ENCODE data around the gene PCP4. TPM values are rescaled to one million over a fixed set of nuclear protein-coding genes. Genes with fewer than 3 reads are reported as not detected.

Gene PCP4
- total and polyA plus RNA-seq, 4 donors = 0.20 TPM; not detected in 3

DNA sequence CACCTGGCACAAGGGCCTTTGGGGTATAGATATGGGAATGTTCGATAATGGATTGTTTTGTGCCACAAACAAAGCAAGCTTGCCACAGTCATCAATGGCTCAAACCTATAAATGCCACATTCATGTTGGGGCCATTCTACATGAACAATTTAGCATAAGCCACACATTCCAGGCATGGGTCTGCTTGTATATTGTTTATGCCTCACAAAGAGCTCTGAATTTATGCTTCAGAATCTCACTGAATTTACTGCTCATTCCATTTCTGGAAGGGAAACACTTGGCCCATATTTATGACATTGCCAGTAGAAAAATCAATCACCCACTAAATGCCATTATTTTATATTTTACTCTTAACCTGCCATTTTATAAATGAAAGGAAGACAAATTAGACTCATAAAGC lies 6.4 kb downstream of the PCP4 start:
- WGBS = 85% methylated on average over 1 of the region's 1 CpG
- TF ChIP-seq EGR1 (IDR thresholded peaks at IDR 0.05; ENCODE audit: low read depth in 2 of 2) (no peak), HNF4G (IDR thresholded peaks at IDR 0.05) (no peak)
- Histone ChIP-seq H3K4me3 (ENCODE audit: low read depth in 1 of 3, low read length in 3 of 3) (no peak overlapping the region), H3K27me3 (ENCODE audit: control insufficient read depth in 4 of 4, insufficient read depth in 4 of 4, low read length in 3 of 4) (peaks cover 0 to 6% (median 0%) of the 10 kb centered on the region in 4 donors), H3K4me1 (ENCODE audit: control insufficient read depth in 4 of 4, insufficient read depth in 4 of 4, low read length in 3 of 4) (no peaks in the 10 kb centered on the region), H3K9ac (ENCODE audit: low read depth in 1 of 2, low read length in 2 of 2) (no peak overlapping the region), H3K36me3 (ENCODE audit: control insufficient read depth in 4 of 4, insufficient read depth in 3 of 4, low read depth in 1 of 4, low read length in 3 of 4) (no peaks in the 10 kb centered on the region), H3K27ac (ENCODE audit: low read depth in 1 of 2, low read length in 2 of 2) (no peak overlapping the region), H3K9me3 (ENCODE audit: control insufficient read depth in 4 of 4, low read length in 3 of 4) (no peaks in the 10 kb centered on the region)
- DNase-seq (ENCODE audit: low spot score) = no peak

DNA sequence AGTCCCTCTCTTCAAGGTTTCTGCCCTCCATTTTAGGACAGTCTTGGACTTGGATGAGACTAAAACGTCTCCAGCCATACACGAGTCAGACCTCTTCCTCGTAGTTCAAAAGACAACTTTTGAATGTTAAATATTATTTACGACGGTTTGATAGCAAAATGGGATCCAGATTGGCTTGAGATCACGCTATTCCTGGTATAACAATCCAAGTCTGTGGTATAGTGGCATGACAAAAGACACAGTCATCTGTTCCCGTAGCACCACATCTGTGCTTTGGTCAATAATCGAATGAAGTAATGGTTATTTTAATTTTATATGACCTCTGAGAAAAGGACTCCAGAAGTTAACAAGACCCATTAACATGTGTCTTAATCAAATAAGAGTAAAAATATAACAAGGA lies 7.0 kb downstream of the PCP4 start:
- Histone ChIP-seq H3K27ac (ENCODE audit: low read depth in 1 of 2, low read length in 2 of 2) (no peak overlapping the region), H3K4me1 (ENCODE audit: control insufficient read depth in 4 of 4, insufficient read depth in 4 of 4, low read length in 3 of 4) (no peaks in the 10 kb centered on the region), H3K9ac (ENCODE audit: low read depth in 1 of 2, low read length in 2 of 2) (no peak overlapping the region), H3K9me3 (ENCODE audit: control insufficient read depth in 4 of 4, low read length in 3 of 4) (no peaks in the 10 kb centered on the region), H3K27me3 (ENCODE audit: control insufficient read depth in 4 of 4, insufficient read depth in 4 of 4, low read length in 3 of 4) (peaks cover 0 to 6% (median 0%) of the 10 kb centered on the region in 4 donors), H3K36me3 (ENCODE audit: control insufficient read depth in 4 of 4, insufficient read depth in 3 of 4, low read depth in 1 of 4, low read length in 3 of 4) (no peaks in the 10 kb centered on the region), H3K4me3 (ENCODE audit: low read depth in 1 of 3, low read length in 3 of 3) (no peak overlapping the region)
- TF ChIP-seq TAF1 (conservative IDR thresholded peaks at IDR 0.05) (no peak), SP1 (IDR thresholded peaks at IDR 0.05) (no peak), RAD21 (IDR thresholded peaks at IDR 0.05) (no peak), YY1 (IDR thresholded peaks at IDR 0.05) (no peak), FOXA2 (IDR thresholded peaks at IDR 0.05) (no peak), JUND (IDR thresholded peaks at IDR 0.05) (no peak)
- TF ChIP-seq, protein P1, sequence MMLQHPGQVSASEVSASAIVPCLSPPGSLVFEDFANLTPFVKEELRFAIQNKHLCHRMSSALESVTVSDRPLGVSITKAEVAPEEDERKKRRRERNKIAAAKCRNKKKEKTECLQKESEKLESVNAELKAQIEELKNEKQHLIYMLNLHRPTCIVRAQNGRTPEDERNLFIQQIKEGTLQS (IDR thresholded peaks at IDR 0.05) = no peak
- no peak for DNase-seq (ENCODE audit: low spot score)
- 72% methylated on average over 8 of the region's 8 CpGs for WGBS

DNA sequence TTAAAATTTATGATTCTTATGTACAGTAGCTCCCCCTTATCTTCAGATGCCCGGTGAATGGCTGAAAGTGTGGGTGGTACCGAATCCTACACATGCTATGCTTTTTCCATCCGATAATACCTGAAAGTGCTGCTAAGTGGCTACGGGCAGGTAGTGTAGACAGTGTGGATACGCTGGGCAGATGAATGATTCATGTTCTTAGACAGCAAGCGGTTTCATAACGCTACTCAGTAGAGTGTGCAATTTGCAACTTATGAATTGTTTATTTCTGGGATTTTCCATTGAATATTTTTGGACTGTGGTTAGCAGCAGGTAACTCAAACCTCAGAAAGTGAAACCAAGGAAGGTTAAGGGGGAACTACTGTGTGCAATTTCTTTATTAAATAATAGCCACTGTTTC lies 7.5 kb downstream of the PCP4 start:
- Histone ChIP-seq H3K27me3 (ENCODE audit: control insufficient read depth in 4 of 4, insufficient read depth in 4 of 4, low read length in 3 of 4) (peaks cover 0 to 6% (median 0%) of the 10 kb centered on the region in 4 donors), H3K9me3 (ENCODE audit: control insufficient read depth in 4 of 4, low read length in 3 of 4) (no peaks in the 10 kb centered on the region), H3K4me1 (ENCODE audit: control insufficient read depth in 4 of 4, insufficient read depth in 4 of 4, low read length in 3 of 4) (no peaks in the 10 kb centered on the region), H3K4me3 (ENCODE audit: low read depth in 1 of 3, low read length in 3 of 3) (no peak overlapping the region), H3K27ac (ENCODE audit: low read depth in 1 of 2, low read length in 2 of 2) (no peak overlapping the region), H3K36me3 (ENCODE audit: control insufficient read depth in 4 of 4, insufficient read depth in 3 of 4, low read depth in 1 of 4, low read length in 3 of 4) (no peaks in the 10 kb centered on the region), H3K9ac (ENCODE audit: low read depth in 1 of 2, low read length in 2 of 2) (no peak overlapping the region)
- DNase-seq (ENCODE audit: low spot score) = no peak
- TF ChIP-seq TAF1 (conservative IDR thresholded peaks at IDR 0.05) = no peak
- no peak for TF ChIP-seq FOXA1 (IDR thresholded peaks at IDR 0.05)
- TF ChIP-seq RXRA (IDR thresholded peaks at IDR 0.05) = no peak
- WGBS = 80% methylated on average over 7 of the region's 7 CpGs

DNA sequence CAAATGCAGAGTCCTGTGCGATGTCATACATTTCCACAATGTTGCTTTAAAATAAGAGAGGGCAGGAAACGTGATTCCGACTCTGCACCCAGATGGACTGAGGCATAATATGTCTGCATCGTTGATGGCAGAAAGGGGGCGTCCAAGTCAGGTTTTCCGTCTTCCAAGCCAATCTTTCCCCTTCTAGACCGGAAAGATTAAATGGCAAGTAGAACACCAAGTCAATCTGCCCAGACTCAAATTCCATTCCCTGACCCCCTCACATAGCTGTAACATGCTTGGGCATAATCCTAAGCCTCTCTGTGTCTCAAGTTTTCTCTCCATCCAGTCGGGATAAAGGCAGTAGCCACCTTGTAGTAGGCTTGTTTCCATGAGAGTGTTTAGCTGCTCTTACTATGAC lies 14.4 kb downstream of the PCP4 start:
- Histone ChIP-seq H3K9ac (ENCODE audit: low read depth in 1 of 2, low read length in 2 of 2) (no peak overlapping the region), H3K4me1 (ENCODE audit: control insufficient read depth in 4 of 4, insufficient read depth in 4 of 4, low read length in 3 of 4) (no peaks in the 10 kb centered on the region), H3K27me3 (ENCODE audit: control insufficient read depth in 4 of 4, insufficient read depth in 4 of 4, low read length in 3 of 4) (peaks cover 0 to 10% (median 0%) of the 10 kb centered on the region in 4 donors), H3K27ac (ENCODE audit: low read depth in 1 of 2, low read length in 2 of 2) (no peak overlapping the region), H3K36me3 (ENCODE audit: control insufficient read depth in 4 of 4, insufficient read depth in 3 of 4, low read depth in 1 of 4, low read length in 3 of 4) (no peaks in the 10 kb centered on the region), H3K9me3 (ENCODE audit: control insufficient read depth in 4 of 4, low read length in 3 of 4) (no peaks in the 10 kb centered on the region), H3K4me3 (ENCODE audit: low read depth in 1 of 3, low read length in 3 of 3) (no peak overlapping the region)
- DNase-seq (ENCODE audit: low spot score) = no peak
- TF ChIP-seq RAD21 (IDR thresholded peaks at IDR 0.05) (no peak), JUND (IDR thresholded peaks at IDR 0.05) (no peak), YY1 (IDR thresholded peaks at IDR 0.05) (no peak), HNF4G (IDR thresholded peaks at IDR 0.05) (no peak), SP1 (IDR thresholded peaks at IDR 0.05) (no peak), FOXA1 (IDR thresholded peaks at IDR 0.05) (no peak), NR2F2 (IDR thresholded peaks at IDR 0.05) (no peak), TAF1 (conservative IDR thresholded peaks at IDR 0.05) (no peak), GABPA (IDR thresholded peaks at IDR 0.05 in 1 of 2, conservative IDR thresholded peaks at IDR 0.05 in 1 of 2) (no peak)
- TF ChIP-seq, protein P2, sequence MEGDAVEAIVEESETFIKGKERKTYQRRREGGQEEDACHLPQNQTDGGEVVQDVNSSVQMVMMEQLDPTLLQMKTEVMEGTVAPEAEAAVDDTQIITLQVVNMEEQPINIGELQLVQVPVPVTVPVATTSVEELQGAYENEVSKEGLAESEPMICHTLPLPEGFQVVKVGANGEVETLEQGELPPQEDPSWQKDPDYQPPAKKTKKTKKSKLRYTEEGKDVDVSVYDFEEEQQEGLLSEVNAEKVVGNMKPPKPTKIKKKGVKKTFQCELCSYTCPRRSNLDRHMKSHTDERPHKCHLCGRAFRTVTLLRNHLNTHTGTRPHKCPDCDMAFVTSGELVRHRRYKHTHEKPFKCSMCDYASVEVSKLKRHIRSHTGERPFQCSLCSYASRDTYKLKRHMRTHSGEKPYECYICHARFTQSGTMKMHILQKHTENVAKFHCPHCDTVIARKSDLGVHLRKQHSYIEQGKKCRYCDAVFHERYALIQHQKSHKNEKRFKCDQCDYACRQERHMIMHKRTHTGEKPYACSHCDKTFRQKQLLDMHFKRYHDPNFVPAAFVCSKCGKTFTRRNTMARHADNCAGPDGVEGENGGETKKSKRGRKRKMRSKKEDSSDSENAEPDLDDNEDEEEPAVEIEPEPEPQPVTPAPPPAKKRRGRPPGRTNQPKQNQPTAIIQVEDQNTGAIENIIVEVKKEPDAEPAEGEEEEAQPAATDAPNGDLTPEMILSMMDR (IDR thresholded peaks at IDR 0.05; ENCODE audit: low read depth, low read length, missing input control) = no peak
- TF ChIP-seq, protein P3, sequence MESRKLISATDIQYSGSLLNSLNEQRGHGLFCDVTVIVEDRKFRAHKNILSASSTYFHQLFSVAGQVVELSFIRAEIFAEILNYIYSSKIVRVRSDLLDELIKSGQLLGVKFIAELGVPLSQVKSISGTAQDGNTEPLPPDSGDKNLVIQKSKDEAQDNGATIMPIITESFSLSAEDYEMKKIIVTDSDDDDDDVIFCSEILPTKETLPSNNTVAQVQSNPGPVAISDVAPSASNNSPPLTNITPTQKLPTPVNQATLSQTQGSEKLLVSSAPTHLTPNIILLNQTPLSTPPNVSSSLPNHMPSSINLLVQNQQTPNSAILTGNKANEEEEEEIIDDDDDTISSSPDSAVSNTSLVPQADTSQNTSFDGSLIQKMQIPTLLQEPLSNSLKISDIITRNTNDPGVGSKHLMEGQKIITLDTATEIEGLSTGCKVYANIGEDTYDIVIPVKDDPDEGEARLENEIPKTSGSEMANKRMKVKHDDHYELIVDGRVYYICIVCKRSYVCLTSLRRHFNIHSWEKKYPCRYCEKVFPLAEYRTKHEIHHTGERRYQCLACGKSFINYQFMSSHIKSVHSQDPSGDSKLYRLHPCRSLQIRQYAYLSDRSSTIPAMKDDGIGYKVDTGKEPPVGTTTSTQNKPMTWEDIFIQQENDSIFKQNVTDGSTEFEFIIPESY (IDR thresholded peaks at IDR 0.05) = no peak
- TF ChIP-seq, protein P1 (IDR thresholded peaks at IDR 0.05) = no peak
- 75% methylated on average over 8 of the region's 8 CpGs for WGBS
